Left ventricle myocardium superior (tissue), 1 donor: ENCODE results near the gene SP9. TPM values are rescaled to one million over a fixed set of nuclear protein-coding genes. Genes with fewer than 3 reads are reported as not detected.

ENCODE experiments used
- total RNA-seq: library from RNA; stranded (reverse); fragmentation: NEBNext Ultra II Directional; extraction: Animal tissue kit (Norgen Biotek cat#: 25700); gene quantifications from one replicate; pipeline ENCODE4 v1.2.1, GENCODE V29; 2021
- donor health status: DM: no; HTN: yes; CAD: no; lungs with severe emphysema.

Gene SP9
- total RNA-seq, 1 donor from 2014 or later, result not detected

Other genes with a start within 250 kb of the SP9 start
- 69.2 TPM for gene OLA1, start 86.4 kb upstream of the SP9 start, total RNA-seq
- gene SCRN3, start 60.8 kb downstream of the SP9 start, total RNA-seq, result 43.5 TPM
- 16.6 TPM for gene GPR155, start 152.1 kb downstream of the SP9 start, total RNA-seq